DND-41 (cell line): Measurements from ENCODE around the gene ZNF174.

Experiments used
- ATAC-seq: fragments of 200-7000 bp; cut with Tn5 transposase; 3 replicates; pipeline ENCODE4 v1.9.1; 2021; ENCODE audit warnings: low read depth; ENCODE audit not compliant: insufficient read depth
- DNase-seq: peaks from one replicate; pipeline ENCODE4 v3.0.0-alpha.2; 2020
- H2AFZ ChIP-seq: 2 replicates; pipeline ENCODE4 v1.6.0; 2012; ENCODE audit warnings: low read depth, low read length
- H3K27ac ChIP-seq: 2 replicates; pipeline ENCODE4 v1.5.1; 2012; ENCODE audit warnings: low read length, inconsistent platforms
- H3K27me3 ChIP-seq: fragments of 200-600 bp; sonication (generic); 2 replicates; pipeline ENCODE4 v1.6.0; 2012; ENCODE audit warnings: low read length, mild to moderate bottlenecking, inconsistent platforms; ENCODE audit not compliant: insufficient read depth, poor library complexity
- H3K36me3 ChIP-seq: 2 replicates; pipeline ENCODE4 v1.5.1; 2012; ENCODE audit warnings: low read length, inconsistent platforms; ENCODE audit not compliant: insufficient read depth
- H3K4me1 ChIP-seq: 2 replicates; pipeline ENCODE4 v1.5.1; 2012; ENCODE audit warnings: mild to moderate bottlenecking, low read length; ENCODE audit not compliant: insufficient read depth
- H3K4me2 ChIP-seq: 2 replicates; pipeline ENCODE4 v1.6.0; 2012; ENCODE audit warnings: mild to moderate bottlenecking, moderate library complexity, low read length, inconsistent platforms; ENCODE audit not compliant: insufficient read depth
- H3K4me3 ChIP-seq, 2 experiments: fragments of 200-600 bp in 1 of 2; shearing (Covaris generic) in 1 of 2; 2 replicates each; pipeline ENCODE4 v1.5.1; 2012 to 2016; ENCODE audit warnings: inconsistent platforms in 2 of 2, low read length in 2 of 2, mild to moderate bottlenecking in 2 of 2, low read depth in 1 of 2, moderate library complexity in 1 of 2
- H3K79me2 ChIP-seq: 2 replicates; pipeline ENCODE4 v1.6.0; 2012; ENCODE audit warnings: low read length, inconsistent platforms; ENCODE audit not compliant: insufficient read depth
- H3K9ac ChIP-seq: 2 replicates; pipeline ENCODE4 v1.6.0; 2012; ENCODE audit warnings: low read depth, mild to moderate bottlenecking, inconsistent platforms, low read length, moderate library complexity
- H3K9me3 ChIP-seq: 2 replicates; pipeline ENCODE4 v1.5.1; 2012; ENCODE audit warnings: low read length, moderate library complexity, mild to moderate bottlenecking, inconsistent platforms; ENCODE audit not compliant: insufficient read depth, severe bottlenecking
- H4K20me1 ChIP-seq: 2 replicates; pipeline ENCODE4 v1.6.0; 2012; ENCODE audit warnings: low read length; ENCODE audit not compliant: insufficient read depth
- CTCF ChIP-seq: IDR thresholded peaks from 2 replicates; pipeline ENCODE4 v1.5.1; 2012; ENCODE audit warnings: borderline replicate concordance, low read length, moderate library complexity, mild to moderate bottlenecking; ENCODE audit not compliant: poor library complexity, severe bottlenecking; ENCODE audit errors: extremely low read depth
- EZH2 ChIP-seq: IDR thresholded peaks from 3 replicates; pipeline ENCODE4 v1.6.1; 2012; ENCODE audit warnings: borderline replicate concordance, low read depth, mild to moderate bottlenecking, moderate library complexity, low read length, inconsistent platforms; ENCODE audit not compliant: severe bottlenecking

ZNF174 gene

GRCh38 chr16:3431779-3432219 lies 30.8 kb downstream of the ZNF174 start:
- TF ChIP-seq CTCF (no peak), EZH2 (no peak)
- Histone ChIP-seq H3K4me2 (no peak overlapping the region), H3K27me3 (no peaks in the 10 kb centered on the region), H3K9ac (no peak overlapping the region), H2AFZ (no peak overlapping the region), H3K4me3 (no peak overlapping the region), H3K27ac (no peak overlapping the region), H3K79me2 (no peaks in the 10 kb centered on the region), H3K36me3 (peaks cover 11% of the 10 kb centered on the region; the same call in 1 of the 2 replicates), H4K20me1 (no peaks in the 10 kb centered on the region), H3K4me1 (no peaks in the 10 kb centered on the region), H3K9me3 (no peaks in the 10 kb centered on the region)
- ATAC-seq (no peak), DNase-seq (no peak)

- ATAC-seq (no peak), DNase-seq (no peak)
- no peak overlapping the region for H3K4me2 ChIP-seq
- no peaks in the 10 kb centered on the region for H3K4me1 ChIP-seq
- H3K9me3 ChIP-seq = no peaks in the 10 kb centered on the region
- no peaks in the 10 kb centered on the region for H4K20me1 ChIP-seq
- no peaks in the 10 kb centered on the region for H3K27me3 ChIP-seq
- no peak overlapping the region for H2AFZ ChIP-seq
- H3K4me3 ChIP-seq = no peak overlapping the region
- H3K79me2 ChIP-seq = peaks cover 6% of the 10 kb centered on the region; the same call in 1 of the 2 replicates
- TF ChIP-seq EZH2 (no peak), CTCF (no peak)
- no peak overlapping the region for H3K9ac ChIP-seq
- peaks cover 14% of the 10 kb centered on the region; the same call in 1 of the 2 replicates for H3K36me3 ChIP-seq
- no peak overlapping the region for H3K27ac ChIP-seq
Measured at GRCh38 chr16:3434373-3434772, 33.4 kb downstream of the ZNF174 start.

GRCh38 chr16:3439637-3440036 lies 38.6 kb downstream of the ZNF174 start:
- Histone ChIP-seq H3K27ac (no peak overlapping the region), H3K79me2 (peaks cover 35% of the 10 kb centered on the region), H3K4me2 (no peak overlapping the region), H3K4me1 (peaks cover 14% of the 10 kb centered on the region), H2AFZ (no peak overlapping the region), H3K27me3 (no peaks in the 10 kb centered on the region), H3K9me3 (peaks cover 2% of the 10 kb centered on the region), H4K20me1 (no peaks in the 10 kb centered on the region), H3K9ac (no peak overlapping the region), H3K36me3 (peaks cover 23% of the 10 kb centered on the region), H3K4me3 (no peak overlapping the region)
- DNase-seq = no peak
- TF ChIP-seq EZH2 (no peak), CTCF (no peak)
- ATAC-seq = no peak
